ENCODE measurements around the gene SERPIND1. TPM values are rescaled to one million over a fixed set of nuclear protein-coding genes. Genes with fewer than 3 reads are reported as not detected.

Gene SERPIND1
- total and polyA plus RNA-seq, 2 donors (not counting 1 experiment from before 2014, with no cell fraction given): not detected

- H3K4me3 Mint-ChIP-seq: no peak overlapping the region
Measured at GRCh38 chr22:20782083-20782482, 8.2 kb downstream of the SERPIND1 start.

More at GRCh38 chr22:20782083-20782482, 8.2 kb downstream of the SERPIND1 start:
- DNase-seq (no peak), ATAC-seq (ENCODE audit: low read depth) (no peak)
- ChIA-PET POLR2A (no interaction called here), CTCF (interaction anchor here (2.5 kb wide), 1 partner anchor 217 kb away, joined by 13 read pairs; no protein-coding TSS in a partner anchor)
- WGBS (ENCODE audit: insufficient coverage): 100% methylated on average over 1 of the region's 4 CpGs
- no peak overlapping the region for H3K9ac ChIP-seq (ENCODE audit: low read length)
- no peak for TF ChIP-seq CTCF (IDR thresholded peaks at IDR 0.05)
- no peak for TF ChIP-seq EZH2 (IDR thresholded peaks at IDR 0.05; ENCODE audit: borderline replicate concordance, insufficient read depth, low read depth, low read length, poor library complexity, severe bottlenecking)
- H3K27ac Mint-ChIP-seq: no peak overlapping the region
- H3K9me3 Mint-ChIP-seq (ENCODE audit: insufficient read depth): no peaks in the 10 kb centered on the region
- H3K4me2 ChIP-seq (replicated peaks; ENCODE audit: low read depth, low read length, poor library complexity, severe bottlenecking): no peak overlapping the region
- peaks cover 11% of the 10 kb centered on the region for H3K4me1 Mint-ChIP-seq
- no peak overlapping the region for H2AFZ ChIP-seq (ENCODE audit: insufficient read depth, low read depth, low read length, poor library complexity, severe bottlenecking)
- peaks cover 0 to 43% of the 10 kb centered on the region in 2 experiments for H3K36me3 ChIP-seq (replicated peaks in 1 of 2; ENCODE audit: control extremely low read depth in 1 of 2, control insufficient read depth in 1 of 2, extremely low read depth in 1 of 2, insufficient read depth in 2 of 2, low read length in 1 of 2)
- H3K27me3 ChIP-seq (replicated peaks in 1 of 4; ENCODE audit: control extremely low read depth in 1 of 4, control insufficient read depth in 3 of 4, insufficient read depth in 4 of 4, low read length in 3 of 4): no peaks in the 10 kb centered on the region
- H4K20me1 ChIP-seq (ENCODE audit: control insufficient read depth, insufficient read depth, low read length, poor library complexity, severe bottlenecking): no peaks in the 10 kb centered on the region
- peaks cover 7 to 9% of the 10 kb centered on the region in 2 donors for H3K4me1 ChIP-seq (ENCODE audit: control insufficient read depth in 2 of 2, insufficient read depth in 2 of 2, low read length in 2 of 2)
- no peak overlapping the region for H3K4me3 ChIP-seq (ENCODE audit: control extremely low read depth in 1 of 5, extremely low read depth in 1 of 5, insufficient read depth in 1 of 5, low read depth in 2 of 5, low read length in 4 of 5)
- H3K79me2 ChIP-seq (ENCODE audit: control insufficient read depth, insufficient read depth, low read length): peaks cover 2% of the 10 kb centered on the region
- H3K27ac ChIP-seq (ENCODE audit: low read length in 2 of 2): no peak overlapping the region
- no peaks in the 10 kb centered on the region for H3K27me3 Mint-ChIP-seq
- intact Hi-C loops (cut with micrococcal nuclease): no loop called here
- H3K9me3 ChIP-seq (ENCODE audit: control extremely low read depth in 1 of 3, control insufficient read depth in 2 of 3, insufficient read depth in 1 of 3, low read length in 2 of 3): no peaks in the 10 kb centered on the region
